Measurements from ENCODE around the gene CDKN2B.

CDKN2B gene

DNA sequence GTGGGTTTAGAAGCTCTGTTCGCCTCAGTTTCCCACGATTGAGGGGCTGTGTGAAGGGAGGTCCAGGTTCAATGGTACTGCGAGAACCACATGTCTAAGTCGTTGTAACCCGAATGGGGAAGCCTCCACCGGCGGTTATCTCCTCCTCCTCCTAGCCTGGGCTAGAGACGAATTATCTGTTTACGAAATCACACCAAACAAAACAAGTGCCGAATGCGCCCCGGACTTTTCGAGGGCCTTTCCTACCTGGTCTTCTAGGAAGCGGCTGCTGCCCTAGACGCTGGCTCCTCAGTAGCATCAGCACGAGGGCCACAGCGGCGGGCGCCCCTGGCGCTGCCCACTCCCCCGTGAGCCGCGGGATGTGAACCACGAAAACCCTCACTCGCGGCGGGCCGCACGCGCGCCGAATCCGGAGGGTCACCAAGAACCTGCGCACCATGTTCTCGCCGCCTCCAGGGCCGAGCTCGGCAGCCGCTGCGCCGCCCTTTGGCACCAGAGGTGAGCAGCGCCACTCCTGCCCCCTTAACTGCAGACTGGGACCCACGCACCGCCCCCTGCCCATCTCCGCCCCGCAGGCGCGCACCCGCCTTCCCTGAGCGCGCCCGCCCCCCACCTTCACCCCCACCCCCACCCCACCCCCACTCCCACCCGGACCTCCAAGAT lies 15.1 kb downstream of the CDKN2B start, which contains the start of gene CDKN2A:
Gene CDKN2A (minus strand): TSS at position 500 of the 663 bp plus-strand sequence.
- peak; percentile 64 for DNase-seq

DNA sequence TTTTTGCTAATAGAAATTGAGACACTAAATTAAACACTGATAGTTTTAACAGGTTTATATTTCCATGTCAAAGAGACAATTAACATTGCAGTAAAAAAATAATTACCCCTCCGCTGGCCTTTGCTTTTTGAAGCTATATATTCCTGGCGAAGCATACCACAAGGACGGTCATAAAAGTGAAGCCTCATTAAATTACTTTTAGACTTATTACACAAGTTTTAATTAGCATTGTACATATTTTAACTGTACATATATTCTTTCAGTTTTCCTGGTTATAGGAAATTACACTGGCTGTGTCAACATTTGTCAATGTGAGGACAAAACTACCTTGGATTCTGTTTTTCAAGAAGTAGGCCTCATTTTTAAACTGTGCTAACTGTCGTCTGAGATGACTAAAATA lies 16.1 kb downstream of the CDKN2B start:
- no peak for DNase-seq

DNA sequence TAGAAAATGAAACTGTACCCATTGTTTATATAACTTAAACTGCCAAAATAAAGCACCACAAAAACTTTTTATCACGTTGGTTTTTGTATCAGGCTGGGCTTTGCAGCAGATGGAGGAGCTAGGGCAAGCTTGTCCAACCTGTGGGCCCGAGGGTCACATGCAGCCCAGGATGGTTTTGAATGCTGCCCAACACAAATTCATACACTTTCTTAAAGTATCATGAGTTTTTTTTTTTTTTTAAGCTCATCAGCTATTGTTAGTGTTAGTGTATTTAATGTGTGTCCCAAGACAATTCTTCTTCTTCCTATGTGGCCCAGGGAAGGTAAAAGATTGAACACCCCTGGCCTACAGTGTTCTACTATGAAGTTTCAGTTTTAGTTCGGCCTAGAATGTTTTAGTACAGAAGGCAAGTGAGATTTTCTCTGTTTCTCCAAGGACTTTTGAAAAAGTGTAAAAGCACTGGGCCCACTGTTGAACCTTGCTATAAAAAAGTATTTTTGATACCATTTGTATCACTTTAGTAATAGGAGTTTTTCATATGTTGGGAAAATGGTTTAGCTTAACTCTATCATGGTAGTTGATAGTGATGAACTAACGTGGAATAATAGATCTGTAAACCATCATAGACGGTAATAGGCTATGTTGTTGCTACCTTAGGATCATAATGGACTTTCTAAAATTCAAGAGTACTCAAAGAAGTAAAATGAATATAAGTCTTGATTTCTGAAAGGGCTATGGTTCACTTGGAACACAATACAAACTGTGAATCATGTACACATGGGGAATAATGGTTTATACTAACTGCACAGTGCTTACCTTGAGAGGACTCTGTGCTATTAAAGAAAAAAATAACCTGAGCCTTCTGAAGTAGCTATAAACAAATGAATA lies 17.8 kb downstream of the CDKN2B start:
- no peak for DNase-seq

DNA sequence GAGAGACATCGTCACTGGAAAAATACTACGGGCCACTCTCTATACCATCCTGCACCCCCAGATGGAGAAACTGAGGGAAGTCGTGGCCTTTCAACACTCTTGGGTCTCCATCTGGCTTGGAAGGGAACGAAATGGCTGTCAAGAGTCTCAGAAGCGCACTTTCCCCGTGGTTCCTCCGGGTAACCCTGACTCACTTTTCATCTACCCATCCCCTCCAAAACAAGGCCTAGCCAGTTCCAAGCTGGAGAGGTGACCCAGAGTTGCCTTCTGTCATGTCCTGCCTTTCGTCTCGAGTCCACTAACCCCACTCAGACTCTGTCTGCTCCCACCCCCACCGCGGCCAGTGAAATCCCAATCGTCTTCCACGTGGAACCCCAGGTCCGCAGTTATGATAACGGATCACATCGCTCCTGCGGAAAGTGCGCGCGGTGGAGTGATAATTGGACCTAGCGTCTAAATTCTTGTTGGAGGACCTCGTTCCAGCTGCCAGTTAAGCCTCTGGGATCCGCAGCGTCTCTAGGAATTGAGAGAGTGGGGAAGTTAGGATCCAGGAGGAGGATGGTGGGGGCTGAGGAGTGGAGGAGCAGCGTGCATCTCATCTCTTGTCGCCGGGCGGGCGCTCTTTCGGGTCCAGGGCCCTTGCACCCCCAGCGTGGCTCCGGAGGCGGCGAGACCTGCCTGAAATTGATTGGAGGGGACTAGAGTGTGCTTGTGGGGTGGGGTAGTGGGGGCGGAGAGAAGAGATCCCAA lies 19.5 kb downstream of the CDKN2B start:
- no peak for DNase-seq

DNA sequence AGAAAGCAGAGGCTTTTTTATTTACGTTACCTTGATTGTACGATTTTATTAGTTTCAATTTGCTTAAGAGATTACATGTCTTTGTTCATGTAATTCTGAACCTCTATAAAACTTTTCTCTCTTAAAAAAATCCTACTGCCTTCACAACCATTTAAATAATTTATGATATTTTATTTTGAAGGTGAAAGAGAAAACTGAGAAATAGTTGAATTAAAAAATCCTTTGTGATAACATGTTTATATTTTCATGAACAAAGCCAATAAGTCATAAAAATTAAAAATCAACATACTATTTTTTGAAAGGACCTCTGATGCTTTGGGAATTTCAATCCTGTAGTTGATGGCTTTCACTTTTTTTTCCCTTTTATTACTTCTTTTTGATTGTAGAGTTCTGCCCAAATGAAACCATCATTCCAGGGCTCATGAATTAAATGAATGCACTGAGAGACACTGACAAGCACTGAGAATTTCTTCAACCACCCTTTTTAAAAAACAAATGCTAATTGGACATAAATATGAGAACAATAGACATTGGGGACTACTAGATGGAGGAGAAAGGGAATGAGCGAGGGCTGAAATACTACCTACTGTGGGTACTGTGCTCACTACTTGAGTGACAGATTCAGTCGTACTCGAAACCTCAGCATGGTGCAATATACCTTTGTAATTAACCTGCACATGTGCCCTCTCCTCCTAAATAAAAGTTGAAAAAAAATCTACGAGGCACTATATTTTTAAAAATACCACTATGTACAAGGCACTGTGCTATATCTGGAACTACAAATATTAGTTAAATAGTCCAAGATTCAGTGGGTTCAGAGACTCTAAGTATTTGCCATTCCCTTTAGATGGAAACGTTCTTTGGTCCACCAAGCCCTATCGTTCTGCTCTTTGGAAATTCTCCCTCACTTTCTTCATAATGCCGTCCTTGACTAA lies 20.8 kb downstream of the CDKN2B start:
- DNase-seq = no peak

DNA sequence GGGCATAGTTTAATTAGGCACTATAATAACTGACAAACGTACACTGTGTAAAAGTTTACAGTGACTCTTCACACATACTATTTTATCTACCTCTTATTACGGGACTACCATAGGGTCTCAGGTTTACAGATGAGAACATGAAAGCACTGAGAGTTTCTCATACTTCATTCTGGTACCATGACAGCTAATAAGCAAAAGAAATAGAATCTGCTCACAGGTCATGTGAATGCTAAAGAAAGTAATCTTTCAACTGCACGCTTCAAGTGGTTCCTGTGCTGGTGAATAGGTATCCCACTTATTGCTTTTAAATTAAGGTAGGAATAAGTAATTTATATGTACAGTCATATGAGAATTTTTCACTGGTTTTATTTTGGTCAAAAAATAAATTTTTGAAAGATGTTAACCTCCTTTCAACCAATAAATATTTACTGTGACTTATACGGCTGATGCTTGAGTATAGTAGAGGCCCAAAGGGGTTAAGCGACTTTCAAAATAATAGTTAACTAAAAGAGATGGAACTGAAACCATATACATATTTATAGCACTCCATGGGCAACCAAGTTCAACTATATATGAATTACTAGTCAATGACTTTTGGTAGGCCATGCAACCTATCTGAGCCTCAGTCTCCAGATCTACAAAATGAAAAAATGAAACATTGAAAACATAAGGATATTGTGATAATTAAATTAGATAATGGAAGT lies 23.0 kb downstream of the CDKN2B start:
- no peak for DNase-seq

DNA sequence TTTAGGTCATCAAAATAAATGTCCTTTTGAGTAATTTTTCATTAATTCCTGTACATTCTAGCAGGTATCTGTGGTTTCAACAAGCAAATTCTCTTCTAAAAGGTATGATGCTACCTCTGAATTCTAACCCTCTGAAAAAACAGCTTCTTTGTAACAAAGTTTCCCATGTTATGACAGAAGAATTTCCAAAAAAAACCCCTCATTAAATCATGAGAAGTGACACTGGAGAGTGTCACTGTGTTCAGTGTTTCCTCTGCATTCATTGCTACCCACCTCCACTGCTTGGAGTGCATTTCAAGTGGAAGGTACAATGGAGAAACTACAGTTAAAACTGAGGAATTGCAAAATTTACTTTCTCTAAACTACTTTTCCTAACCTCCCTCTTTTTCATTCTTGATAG lies 25.0 kb downstream of the CDKN2B start:
- peak; percentile 73 for DNase-seq

DNA sequence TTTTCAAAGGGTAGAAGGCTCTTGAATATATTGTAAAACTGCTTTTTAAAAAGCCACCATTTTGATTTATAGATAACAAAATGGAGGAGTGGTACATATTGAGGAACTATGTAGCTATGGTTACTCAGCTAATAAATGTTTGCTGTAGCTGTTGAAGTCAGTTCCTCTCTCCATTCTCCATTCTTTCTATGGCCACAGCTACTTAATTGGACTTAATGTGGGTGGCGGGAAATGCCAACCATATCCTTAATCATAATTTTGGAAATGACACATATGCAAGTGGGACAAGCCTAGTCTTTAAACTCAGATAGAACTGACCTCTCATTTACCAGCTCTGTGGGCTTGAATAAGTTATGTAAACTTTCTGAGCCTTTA lies 25.6 kb downstream of the CDKN2B start:
- peak; percentile 90 for DNase-seq

DNA sequence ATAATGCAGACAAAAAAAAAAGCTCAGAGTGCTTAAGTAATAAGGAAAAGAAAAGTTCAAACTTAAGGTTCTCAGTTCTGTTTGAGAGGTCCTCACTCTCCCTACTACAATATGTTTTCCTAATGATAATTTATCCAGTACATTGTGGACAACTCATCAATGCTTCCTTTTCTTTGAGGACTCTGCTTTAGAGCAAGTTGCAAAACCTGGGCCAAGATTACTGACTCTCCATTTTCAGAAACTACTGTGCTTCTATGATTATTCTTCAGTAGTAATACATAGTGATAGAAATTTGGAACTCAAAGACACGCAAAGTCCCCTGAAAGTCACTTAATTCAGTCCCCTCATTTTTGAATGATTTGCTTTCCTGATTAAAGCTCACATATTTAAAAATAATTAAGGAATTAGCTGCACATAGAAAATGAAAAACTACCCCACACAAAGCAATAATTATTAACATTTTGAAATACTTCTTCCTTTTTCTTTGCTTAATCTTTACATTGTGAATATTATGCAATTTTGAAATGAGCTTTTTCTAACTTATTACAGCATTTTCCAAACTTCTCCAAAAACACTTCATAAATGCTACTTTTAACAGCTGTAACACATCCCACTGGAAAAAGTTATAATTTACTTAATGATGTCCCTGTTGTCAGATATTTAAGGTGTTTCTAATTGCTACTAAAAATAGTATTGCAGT lies 26.1 kb downstream of the CDKN2B start:
- peak; percentile 68 for DNase-seq

DNA sequence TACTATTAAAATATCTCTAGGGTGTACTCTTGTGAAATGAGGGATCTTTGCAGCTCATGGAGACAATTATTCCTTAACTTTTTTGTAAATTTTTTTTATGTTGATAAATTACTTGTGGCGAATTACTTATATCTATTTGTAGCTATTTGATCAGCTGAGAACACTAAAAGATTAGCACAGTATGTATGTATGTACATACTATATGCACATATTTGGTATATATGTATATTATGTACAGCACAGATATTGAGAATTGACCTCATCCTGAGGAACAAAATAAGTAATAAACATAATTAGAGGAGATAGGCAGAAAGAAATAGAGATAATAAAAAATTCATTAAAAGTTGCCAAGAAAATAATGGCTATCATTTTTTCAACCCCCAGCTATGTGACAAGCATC lies 26.7 kb downstream of the CDKN2B start:
- DNase-seq = no peak

DNA sequence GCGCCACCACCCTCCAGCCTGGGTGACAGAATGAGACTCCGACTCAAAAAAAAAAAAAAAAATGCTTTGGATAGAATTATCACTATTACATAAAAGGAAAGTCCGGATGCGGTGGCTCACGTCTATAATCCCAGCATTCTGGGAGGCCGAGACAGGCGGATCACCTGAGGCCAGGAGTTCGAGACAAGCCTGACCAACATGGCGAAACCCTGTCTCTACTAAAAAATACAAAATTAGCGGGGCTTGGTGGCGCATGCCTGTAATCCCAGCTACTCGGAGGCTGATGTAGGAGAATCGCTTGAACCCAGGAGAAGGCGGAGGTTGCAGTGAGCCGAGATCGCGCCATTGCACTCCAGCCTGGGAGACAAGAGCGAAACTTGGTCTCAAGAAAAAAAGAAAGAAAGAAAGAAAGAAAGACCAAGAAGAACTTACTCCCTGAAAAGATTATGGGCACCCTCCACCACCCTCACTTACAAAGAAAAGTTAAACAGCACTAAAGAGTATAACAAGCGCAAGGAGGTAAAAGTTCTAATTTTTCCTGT lies 32.7 kb downstream of the CDKN2B start:
- DNase-seq = no peak

DNA sequence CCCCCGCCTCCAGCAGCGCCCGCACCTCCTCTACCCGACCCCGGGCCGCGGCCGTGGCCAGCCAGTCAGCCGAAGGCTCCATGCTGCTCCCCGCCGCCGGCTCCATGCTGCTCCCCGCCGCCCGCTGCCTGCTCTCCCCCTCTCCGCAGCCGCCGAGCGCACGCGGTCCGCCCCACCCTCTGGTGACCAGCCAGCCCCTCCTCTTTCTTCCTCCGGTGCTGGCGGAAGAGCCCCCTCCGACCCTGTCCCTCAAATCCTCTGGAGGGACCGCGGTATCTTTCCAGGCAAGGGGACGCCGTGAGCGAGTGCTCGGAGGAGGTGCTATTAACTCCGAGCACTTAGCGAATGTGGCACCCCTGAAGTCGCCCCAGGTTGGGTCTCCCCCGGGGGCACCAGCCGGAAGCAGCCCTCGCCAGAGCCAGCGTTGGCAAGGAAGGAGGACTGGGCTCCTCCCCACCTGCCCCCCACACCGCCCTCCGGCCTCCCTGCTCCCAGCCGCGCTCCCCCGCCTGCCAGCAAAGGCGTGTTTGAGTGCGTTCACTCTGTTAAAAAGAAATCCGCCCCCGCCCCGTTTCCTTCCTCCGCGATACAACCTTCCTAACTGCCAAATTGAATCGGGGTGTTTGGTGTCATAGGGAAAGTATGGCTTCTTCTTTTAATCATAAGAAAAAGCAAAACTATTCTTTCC lies 34.2 kb downstream of the CDKN2B start:
- peak; percentile 61 for DNase-seq

DNA sequence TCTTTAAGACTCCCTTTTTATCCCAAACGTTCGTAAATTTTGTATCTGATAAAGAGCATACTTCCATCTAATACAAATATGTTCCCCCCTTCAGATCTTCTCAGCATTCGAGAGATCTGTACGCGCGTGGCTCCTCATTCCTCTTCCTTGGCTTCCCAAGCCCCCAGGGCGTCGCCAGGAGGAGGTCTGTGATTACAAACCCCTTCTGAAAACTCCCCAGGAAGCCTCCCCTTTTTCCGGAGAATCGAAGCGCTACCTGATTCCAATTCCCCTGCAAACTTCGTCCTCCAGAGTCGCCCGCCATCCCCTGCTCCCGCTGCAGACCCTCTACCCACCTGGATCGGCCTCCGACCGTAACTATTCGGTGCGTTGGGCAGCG lies 34.8 kb downstream of the CDKN2B start:
- no peak for DNase-seq

DNA sequence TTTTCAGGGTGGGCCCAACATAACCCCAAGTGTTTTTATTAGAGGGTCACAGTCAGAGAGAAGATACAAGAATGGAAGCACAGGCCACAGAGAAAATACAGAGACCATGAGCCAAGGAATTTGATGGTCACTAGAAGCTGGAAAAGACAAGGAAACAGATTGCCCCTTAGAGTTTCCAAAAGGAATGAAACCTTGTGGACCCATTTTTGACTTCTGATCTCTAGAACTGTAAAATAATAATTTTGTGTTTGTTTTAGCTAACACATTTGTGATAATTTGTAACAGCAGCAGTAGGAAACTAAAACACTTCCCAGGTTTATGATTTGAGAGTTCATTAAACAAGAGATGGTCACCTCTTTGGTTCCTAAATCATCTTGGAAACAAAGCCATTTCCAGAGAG lies 36.7 kb downstream of the CDKN2B start:
- no peak for DNase-seq

DNA sequence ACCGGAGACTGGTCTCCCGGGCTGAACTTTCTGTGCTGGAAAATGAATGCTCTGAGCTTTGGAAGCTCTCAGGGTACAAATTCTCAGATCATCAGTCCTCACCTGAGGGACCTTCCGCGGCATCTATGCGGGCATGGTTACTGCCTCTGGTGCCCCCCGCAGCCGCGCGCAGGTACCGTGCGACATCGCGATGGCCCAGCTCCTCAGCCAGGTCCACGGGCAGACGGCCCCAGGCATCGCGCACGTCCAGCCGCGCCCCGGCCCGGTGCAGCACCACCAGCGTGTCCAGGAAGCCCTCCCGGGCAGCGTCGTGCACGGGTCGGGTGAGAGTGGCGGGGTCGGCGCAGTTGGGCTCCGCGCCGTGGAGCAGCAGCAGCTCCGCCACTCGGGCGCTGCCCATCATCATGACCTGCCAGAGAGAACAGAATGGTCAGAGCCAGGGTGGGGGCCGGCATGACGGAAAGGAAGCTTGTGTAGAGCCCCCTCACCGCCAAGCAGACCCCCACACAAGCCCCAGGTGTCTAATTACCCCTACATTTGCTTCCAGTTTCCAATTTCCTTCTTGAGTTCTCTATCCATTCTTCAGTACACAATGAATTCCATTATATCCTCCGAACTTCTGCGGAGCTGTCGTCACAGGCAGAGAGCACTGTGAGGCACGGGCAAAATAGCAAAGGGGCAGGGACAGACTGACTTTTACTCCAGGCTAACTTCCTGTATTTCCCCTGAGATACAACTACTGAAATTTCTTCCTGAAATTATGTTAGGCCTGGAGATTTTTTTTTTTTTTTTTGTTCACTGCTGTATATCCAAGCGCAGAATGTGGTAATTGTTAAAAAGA lies 38.1 kb downstream of the CDKN2B start:
- DNase-seq = peak; percentile 56

DNA sequence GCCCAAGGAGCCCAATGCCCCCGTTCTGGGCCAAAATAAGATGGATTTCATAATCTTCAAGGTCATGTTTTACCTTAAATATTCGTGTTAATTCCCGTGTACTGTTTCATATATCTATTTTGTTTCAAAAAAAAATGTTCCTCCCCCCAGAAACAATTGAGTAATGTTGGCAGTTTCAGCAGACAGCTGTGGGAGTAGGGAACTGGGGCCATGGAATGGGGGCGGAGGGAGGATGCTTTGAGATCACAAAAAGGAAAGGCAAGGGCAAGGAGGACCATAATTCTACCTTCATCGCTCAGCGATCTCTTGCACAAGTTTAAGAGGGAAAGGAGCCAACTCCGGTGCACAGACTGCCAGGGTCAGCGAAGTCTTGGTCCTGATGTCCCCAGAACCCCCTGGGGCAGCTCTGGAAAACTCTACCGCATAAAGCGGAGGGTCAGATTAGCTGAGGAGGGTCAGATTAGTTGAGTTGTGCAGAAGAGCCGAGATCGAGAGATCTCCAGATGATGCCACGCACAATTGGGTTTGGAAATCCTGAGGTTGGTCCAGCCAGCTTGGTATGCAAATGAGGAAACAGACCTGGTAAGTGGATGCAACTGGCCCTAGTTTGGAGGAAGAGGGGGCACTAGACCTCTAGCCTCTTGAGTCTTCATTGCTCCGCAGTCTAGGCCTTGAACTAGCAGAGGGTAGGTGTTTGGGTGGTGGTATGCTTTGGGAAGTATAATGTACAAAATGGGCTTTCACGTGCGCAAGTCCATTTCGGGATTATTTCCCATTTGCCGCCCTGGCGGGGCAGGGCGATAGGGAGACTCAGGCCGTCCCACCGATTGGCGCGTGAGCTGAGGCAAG lies 38.9 kb downstream of the CDKN2B start:
- DNase-seq = peak; percentile 43

DNA sequence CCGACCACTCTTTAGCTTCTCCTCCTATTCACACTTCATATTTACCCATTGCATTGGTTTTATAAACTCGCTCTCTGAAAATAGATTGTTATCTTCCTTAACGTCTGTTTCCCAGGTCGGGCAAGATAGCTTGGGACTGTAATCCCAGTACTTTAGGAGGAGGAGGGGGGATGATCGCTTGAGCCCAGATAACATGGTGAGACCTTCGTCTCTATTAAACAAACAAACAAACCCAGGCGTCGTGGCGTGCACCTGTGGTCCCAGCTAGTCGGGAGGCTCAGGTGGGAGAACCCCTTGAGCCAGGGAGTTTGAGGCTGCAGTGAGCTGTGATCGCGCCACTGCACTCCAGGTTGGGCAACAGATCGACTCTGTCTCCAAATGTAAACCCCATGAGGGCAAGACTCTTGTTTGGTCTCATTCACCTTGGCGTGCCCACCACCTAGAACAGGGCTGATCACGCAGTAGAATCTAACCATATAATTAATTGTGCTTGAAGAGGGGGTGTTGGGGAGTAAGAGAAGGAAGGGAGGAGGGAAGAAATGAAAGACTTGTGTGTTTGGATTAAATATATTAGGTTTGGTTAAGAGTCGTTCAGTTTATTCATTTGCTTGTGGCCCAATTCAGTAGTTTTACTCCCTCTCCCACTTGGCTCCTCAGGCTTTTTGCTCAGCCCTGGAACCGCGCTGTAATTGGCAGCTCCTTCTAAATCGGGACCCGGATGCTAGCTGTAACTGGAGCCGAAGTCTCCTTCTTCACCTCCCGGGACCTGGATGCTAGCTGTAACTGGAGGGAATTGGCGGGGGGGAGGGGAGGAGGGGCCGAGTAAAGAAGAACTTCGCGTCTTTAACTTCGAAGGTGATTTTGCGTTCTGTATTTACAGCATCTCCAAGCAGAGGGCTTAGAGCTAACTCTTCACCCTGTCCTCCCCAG lies 39.8 kb downstream of the CDKN2B start:
- no peak for DNase-seq
